ENCODE measurements around the gene YARS1. TPM values are rescaled to one million over a fixed set of nuclear protein-coding genes. Genes with fewer than 3 reads are reported as not detected.

The YARS1 gene
- total and polyA plus RNA-seq, 3 experiments from 2014 or later: 131 to 219 (median 205) TPM

DNA sequence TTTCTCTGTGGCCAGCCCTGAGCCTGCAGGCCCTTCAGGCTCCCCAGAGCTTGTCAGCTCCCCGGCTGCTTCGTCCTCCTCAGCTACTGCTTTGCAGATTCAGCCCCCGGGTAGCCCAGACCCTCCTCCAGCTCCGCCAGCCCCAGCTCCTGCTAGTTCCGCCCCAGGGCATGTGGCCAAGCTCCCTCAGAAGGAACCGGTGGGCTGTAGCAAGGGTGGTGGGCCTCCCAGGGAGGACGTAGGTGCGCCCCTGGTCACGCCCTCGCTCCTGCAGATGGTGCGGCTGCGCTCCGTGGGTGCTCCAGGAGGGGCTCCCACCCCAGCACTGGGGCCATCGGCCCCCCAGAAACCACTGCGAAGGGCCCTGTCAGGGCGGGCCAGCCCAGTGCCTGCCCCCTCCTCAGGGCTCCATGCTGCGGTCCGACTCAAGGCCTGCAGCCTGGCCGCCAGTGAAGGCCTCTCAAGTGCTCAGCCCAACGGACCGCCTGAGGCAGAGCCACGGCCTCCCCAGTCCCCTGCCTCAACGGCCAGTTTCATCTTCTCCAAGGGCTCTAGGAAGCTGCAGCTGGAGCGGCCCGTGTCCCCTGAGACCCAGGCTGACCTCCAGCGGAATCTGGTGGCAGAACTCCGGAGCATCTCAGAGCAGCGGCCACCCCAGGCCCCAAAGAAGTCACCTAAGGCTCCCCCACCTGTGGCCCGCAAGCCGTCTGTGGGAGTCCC, 45.4 kb downstream of the YARS1 start:
- Mint-ChIP-seq H3K36me3 (peaks cover 0 to 29% (median 9%) of the 10 kb centered on the region in 3 donors), H3K27ac (no peak overlapping the region), H3K4me3 (no peak overlapping the region), H3K27me3 (no peaks in the 10 kb centered on the region), H3K9me3 (no peaks in the 10 kb centered on the region), H3K4me1 (peaks cover 14 to 23% (median 20%) of the 10 kb centered on the region in 3 donors)
- CTCF ChIA-PET: interaction anchor here (1.1 to 7.8 kb wide), 7 partner anchors 12 to 251 kb away, joined by 3 to 114 read pairs (median 5); partner anchors contain the start of genes S100PBP and YARS1
- H3K36me3 ChIP-seq (ENCODE audit: insufficient read depth, low read length): no peaks in the 10 kb centered on the region
- H3K9me3 ChIP-seq (ENCODE audit: low read length): no peaks in the 10 kb centered on the region
- POLR2A ChIA-PET: no interaction called here
- no peak overlapping the region for H3K27ac ChIP-seq (ENCODE audit: low read depth, low read length)
- no peak overlapping the region for H3K4me3 ChIP-seq (ENCODE audit: low read length)
- no peaks in the 10 kb centered on the region for H3K27me3 ChIP-seq (ENCODE audit: insufficient read depth, low read length, poor library complexity, severe bottlenecking)
- DNase-seq: no peak
- peaks cover 4% of the 10 kb centered on the region for H3K4me1 ChIP-seq (ENCODE audit: insufficient read depth, low read length)

DNA sequence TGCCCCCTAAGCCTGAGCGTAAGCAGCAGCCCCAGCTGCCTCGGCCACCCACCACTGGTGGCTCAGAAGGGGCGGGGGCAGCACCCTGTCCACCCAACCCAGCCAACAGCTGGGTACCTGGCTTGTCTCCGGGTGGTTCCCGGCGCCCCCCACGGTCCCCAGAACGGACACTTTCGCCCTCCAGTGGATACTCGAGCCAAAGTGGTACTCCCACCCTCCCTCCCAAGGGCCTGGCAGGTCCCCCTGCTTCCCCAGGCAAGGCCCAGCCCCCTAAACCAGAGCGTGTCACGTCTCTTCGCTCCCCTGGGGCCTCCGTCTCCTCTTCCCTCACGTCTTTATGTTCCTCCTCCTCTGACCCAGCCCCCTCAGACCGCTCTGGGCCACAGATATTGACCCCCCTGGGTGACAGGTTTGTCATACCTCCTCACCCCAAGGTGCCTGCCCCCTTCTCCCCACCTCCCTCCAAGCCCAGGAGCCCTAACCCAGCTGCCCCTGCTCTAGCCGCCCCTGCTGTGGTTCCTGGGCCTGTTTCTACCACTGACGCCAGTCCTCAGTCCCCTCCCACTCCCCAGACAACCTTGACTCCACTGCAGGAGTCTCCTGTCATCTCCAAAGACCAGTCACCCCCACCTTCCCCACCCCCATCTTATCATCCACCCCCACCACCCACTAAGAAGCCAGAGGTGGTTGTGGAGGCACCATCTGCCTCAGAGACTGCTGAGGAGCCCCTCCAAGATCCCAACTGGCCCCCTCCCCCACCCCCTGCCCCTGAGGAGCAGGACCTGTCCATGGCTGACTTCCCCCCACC, 46.2 kb downstream of the YARS1 start:
- Mint-ChIP-seq H3K9me3 (no peaks in the 10 kb centered on the region), H3K4me3 (no peak overlapping the region), H3K4me1 (peaks cover 14 to 23% (median 20%) of the 10 kb centered on the region in 3 donors), H3K27me3 (no peaks in the 10 kb centered on the region), H3K36me3 (peaks cover 0 to 21% (median 9%) of the 10 kb centered on the region in 3 donors), H3K27ac (no peak overlapping the region)
- H3K27ac ChIP-seq (ENCODE audit: low read depth, low read length): no peak overlapping the region
- H3K4me3 ChIP-seq (ENCODE audit: low read length): no peak overlapping the region
- CTCF ChIA-PET: interaction anchor here (7.8 kb wide), 1 partner anchor 61 kb away, joined by 114 read pairs; no protein-coding TSS in a partner anchor
- H3K4me1 ChIP-seq (ENCODE audit: insufficient read depth, low read length): peaks cover 4% of the 10 kb centered on the region
- DNase-seq: no peak
- no peaks in the 10 kb centered on the region for H3K27me3 ChIP-seq (ENCODE audit: insufficient read depth, low read length, poor library complexity, severe bottlenecking)
- H3K9me3 ChIP-seq (ENCODE audit: low read length): no peaks in the 10 kb centered on the region
- POLR2A ChIA-PET: no interaction called here
- H3K36me3 ChIP-seq (ENCODE audit: insufficient read depth, low read length): no peaks in the 10 kb centered on the region

DNA sequence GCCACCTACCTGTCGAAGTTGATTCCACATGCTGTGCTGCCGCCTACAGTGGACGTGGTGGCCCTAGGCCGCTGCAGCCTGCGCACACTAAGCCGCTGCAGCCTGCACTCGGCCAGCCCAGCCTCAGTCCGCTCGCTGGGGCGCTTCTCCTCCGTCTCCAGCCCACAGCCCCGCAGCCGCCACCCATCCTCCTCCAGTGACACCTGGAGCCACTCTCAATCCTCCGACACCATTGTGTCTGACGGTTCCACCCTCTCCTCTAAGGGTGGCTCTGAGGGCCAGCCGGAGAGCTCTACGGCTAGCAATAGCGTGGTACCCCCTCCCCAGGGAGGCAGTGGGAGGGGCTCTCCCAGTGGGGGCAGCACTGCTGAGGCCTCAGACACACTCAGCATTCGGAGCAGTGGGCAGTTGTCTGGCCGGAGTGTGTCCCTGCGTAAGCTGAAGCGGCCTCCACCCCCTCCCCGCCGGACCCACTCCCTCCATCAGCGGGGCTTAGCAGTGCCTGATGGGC, 46.9 kb downstream of the YARS1 start:
- H3K27me3 Mint-ChIP-seq: peaks cover 0 to 1% of the 10 kb centered on the region in 2 donors
- no peaks in the 10 kb centered on the region for H3K9me3 ChIP-seq (ENCODE audit: low read length)
- no peaks in the 10 kb centered on the region for H3K27me3 ChIP-seq (ENCODE audit: insufficient read depth, low read length, poor library complexity, severe bottlenecking)
- H3K27ac Mint-ChIP-seq: no peak overlapping the region
- no peak overlapping the region for H3K4me3 ChIP-seq (ENCODE audit: low read length)
- no peaks in the 10 kb centered on the region for H3K36me3 ChIP-seq (ENCODE audit: insufficient read depth, low read length)
- DNase-seq: no peak
- CTCF ChIA-PET: interaction anchor here (0.9 to 7.8 kb wide), 2 partner anchors 60 to 250 kb away, joined by 4 to 114 read pairs; no protein-coding TSS in a partner anchor
- POLR2A ChIA-PET: no interaction called here
- peaks cover 4% of the 10 kb centered on the region for H3K4me1 ChIP-seq (ENCODE audit: insufficient read depth, low read length)
- peaks cover 0 to 15% (median 6%) of the 10 kb centered on the region in 3 donors for H3K36me3 Mint-ChIP-seq
- no peak overlapping the region for H3K4me3 Mint-ChIP-seq
- H3K9me3 Mint-ChIP-seq: no peaks in the 10 kb centered on the region
- H3K27ac ChIP-seq (ENCODE audit: low read depth, low read length): no peak overlapping the region
- H3K4me1 Mint-ChIP-seq: peaks cover 14 to 20% (median 20%) of the 10 kb centered on the region in 3 donors

DNA sequence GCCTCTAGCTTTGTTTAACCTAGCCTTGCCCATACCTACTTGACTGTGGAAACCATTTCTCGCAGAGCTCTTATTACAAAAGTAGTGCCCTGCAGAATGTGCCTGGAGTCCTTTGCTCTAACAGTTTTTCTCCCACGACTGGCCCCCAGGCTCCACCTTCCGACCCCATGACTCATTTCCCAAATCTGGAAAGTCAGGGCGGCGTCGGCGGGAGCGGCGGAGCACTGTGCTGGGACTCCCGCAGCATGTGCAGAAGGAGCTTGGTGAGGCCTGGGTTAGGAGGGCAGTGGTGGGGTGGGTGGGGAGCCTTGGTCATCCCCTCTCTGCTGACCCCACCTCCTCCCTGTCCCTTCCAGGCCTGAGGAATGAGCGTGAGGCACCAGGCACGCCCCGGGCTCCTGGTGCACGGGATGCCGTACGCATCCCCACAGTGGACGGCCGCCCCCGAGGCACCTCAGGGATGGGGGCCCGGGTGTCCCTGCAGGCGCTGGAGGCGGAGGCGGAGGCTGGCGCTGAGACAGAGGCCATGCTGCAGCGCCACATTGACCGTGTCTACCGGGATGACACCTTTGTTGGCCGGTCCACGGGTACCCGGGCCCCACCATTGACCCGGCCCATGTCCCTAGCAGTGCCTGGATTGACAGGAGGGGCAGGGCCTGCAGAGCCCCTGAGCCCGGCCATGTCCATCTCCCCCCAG, 47.5 kb downstream of the YARS1 start:
- Mint-ChIP-seq H3K9me3 (no peaks in the 10 kb centered on the region), H3K4me1 (peaks cover 14 to 20% (median 20%) of the 10 kb centered on the region in 3 donors), H3K36me3 (peaks cover 0 to 9% (median 3%) of the 10 kb centered on the region in 3 donors), H3K4me3 (no peak overlapping the region), H3K27ac (no peak overlapping the region), H3K27me3 (peaks cover 0 to 1% of the 10 kb centered on the region in 2 donors)
- ChIA-PET POLR2A (no interaction called here), CTCF (interaction anchor here (0.9 to 2.5 kb wide), 2 partner anchors 58 to 249 kb away, joined by 4 to 9 read pairs; no protein-coding TSS in a partner anchor)
- Histone ChIP-seq H3K4me1 (ENCODE audit: insufficient read depth, low read length) (peaks cover 4% of the 10 kb centered on the region), H3K27ac (ENCODE audit: low read depth, low read length) (no peak overlapping the region), H3K27me3 (ENCODE audit: insufficient read depth, low read length, poor library complexity, severe bottlenecking) (no peaks in the 10 kb centered on the region), H3K4me3 (ENCODE audit: low read length) (no peak overlapping the region), H3K9me3 (ENCODE audit: low read length) (no peaks in the 10 kb centered on the region), H3K36me3 (ENCODE audit: insufficient read depth, low read length) (no peaks in the 10 kb centered on the region)
- DNase-seq: no peak

DNA sequence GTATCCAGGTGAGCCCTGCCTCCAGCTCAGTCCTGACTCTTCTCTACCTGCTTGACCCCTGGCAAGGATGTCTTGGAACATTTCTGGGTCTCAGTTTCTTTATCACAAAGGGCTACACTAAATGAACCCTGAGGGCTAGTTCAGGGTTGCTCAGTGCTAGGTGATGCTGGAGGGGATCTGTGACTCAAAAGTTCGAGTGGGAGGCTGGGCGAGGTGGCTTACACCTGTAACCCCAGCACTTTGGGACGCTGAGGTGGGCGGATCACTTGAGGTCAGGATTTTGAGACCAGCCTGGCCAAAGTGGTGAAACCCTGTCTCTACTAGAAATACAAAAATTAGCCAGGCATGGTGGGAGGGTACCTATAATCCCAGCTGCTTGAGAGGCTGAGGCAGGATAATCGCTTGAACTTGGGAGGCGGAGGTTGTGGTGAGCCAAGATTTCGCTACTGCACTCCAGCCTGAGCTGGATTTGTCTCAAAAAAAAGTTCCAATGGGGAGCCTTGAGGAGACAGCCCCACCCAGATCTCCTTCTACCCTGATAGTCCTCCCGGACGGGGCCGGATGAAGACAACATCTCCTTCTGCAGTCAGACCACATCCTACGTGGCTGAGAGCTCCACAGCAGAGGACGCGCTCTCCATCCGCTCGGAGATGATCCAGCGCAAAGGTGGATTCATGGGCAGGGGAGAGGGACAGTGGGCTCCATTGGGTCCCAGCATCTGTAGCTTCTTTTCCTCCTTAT, 48.9 kb downstream of the YARS1 start:
- CTCF ChIA-PET: interaction anchor here (0.8 to 2.5 kb wide), 2 partner anchors 8 to 56 kb away, joined by 4 to 9 read pairs; no protein-coding TSS in a partner anchor
- peaks cover 3% of the 10 kb centered on the region for H3K4me1 ChIP-seq (ENCODE audit: insufficient read depth, low read length)
- no peaks in the 10 kb centered on the region for H3K27me3 ChIP-seq (ENCODE audit: insufficient read depth, low read length, poor library complexity, severe bottlenecking)
- H3K36me3 ChIP-seq (ENCODE audit: insufficient read depth, low read length): no peaks in the 10 kb centered on the region
- no peak overlapping the region for H3K4me3 ChIP-seq (ENCODE audit: low read length)
- POLR2A ChIA-PET: no interaction called here
- Mint-ChIP-seq H3K9me3 (no peaks in the 10 kb centered on the region), H3K27ac (peak overlapping the region in 2 of 8 donors; percentile 17 to 68), H3K27me3 (peaks cover 0 to 1% of the 10 kb centered on the region in 2 donors), H3K4me1 (peaks cover 6 to 9% (median 7%) of the 10 kb centered on the region in 3 donors), H3K4me3 (no peak overlapping the region), H3K36me3 (no peaks in the 10 kb centered on the region)
- no peaks in the 10 kb centered on the region for H3K9me3 ChIP-seq (ENCODE audit: low read length)
- no peak overlapping the region for H3K27ac ChIP-seq (ENCODE audit: low read depth, low read length)
- DNase-seq: no peak

DNA sequence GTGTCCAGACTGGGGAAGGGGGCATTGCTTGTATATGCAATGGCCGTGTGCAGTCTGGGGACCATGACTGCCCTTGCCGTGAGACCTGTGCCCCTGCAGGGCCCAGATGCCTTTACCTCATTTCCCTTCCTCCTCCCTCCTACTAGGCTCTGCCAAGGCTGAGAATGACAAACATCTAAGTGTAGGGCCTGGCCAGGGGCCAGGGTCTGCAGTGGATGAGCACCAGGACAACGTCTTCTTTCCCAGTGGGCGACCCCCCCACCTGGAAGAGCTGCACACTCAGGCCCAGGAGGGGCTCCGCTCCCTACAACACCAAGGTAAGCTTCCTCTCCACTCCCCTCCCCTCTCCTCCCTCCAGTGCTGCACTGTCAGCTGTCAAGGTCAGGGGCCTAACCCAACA, 49.5 kb downstream of the YARS1 start:
- no peaks in the 10 kb centered on the region for H3K4me1 ChIP-seq (ENCODE audit: insufficient read depth, low read length)
- Mint-ChIP-seq H3K27ac (no peak overlapping the region), H3K4me1 (peaks cover 1 to 4% (median 1%) of the 10 kb centered on the region in 3 donors), H3K9me3 (no peaks in the 10 kb centered on the region), H3K4me3 (no peak overlapping the region), H3K27me3 (peaks cover 0 to 1% of the 10 kb centered on the region in 2 donors), H3K36me3 (no peaks in the 10 kb centered on the region)
- no peak overlapping the region for H3K4me3 ChIP-seq (ENCODE audit: low read length)
- H3K27ac ChIP-seq (ENCODE audit: low read depth, low read length): no peak overlapping the region
- no peaks in the 10 kb centered on the region for H3K36me3 ChIP-seq (ENCODE audit: insufficient read depth, low read length)
- ChIA-PET POLR2A (no interaction called here), CTCF (interaction anchor here (0.8 to 2.5 kb wide), 2 partner anchors 9 to 56 kb away, joined by 4 to 9 read pairs; no protein-coding TSS in a partner anchor)
- no peaks in the 10 kb centered on the region for H3K9me3 ChIP-seq (ENCODE audit: low read length)
- no peaks in the 10 kb centered on the region for H3K27me3 ChIP-seq (ENCODE audit: insufficient read depth, low read length, poor library complexity, severe bottlenecking)
- DNase-seq: no peak

DNA sequence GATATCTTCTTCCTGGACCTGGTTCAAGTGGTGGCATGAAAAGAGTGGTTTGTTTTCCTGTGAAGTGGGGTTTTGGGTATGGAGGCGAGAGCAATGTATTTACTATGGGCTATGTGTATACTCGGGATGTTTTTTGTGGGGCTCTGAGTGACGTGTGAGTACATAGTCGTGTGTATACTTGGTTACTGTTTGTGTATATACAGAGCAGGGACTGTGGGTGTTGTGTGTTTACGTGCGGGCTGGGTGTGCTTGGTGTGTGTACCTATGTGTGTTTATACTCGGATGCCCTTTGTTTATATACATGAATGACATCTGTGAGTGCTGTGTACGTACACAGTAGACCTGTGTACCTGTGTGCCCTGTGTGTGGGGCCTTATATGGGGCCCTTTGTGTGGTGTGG, 50.0 kb downstream of the YARS1 start:
- Mint-ChIP-seq H3K4me3 (no peak overlapping the region), H3K27me3 (peaks cover 0 to 1% of the 10 kb centered on the region in 2 donors), H3K9me3 (no peaks in the 10 kb centered on the region), H3K4me1 (peaks cover 0 to 4% (median 1%) of the 10 kb centered on the region in 3 donors), H3K36me3 (no peaks in the 10 kb centered on the region), H3K27ac (peak overlapping the region in 1 of 8 donors; percentile 11)
- CTCF ChIA-PET: interaction anchor here (0.8 kb wide), 1 partner anchor 55 kb away, joined by 4 read pairs; no protein-coding TSS in a partner anchor
- Histone ChIP-seq H3K27ac (ENCODE audit: low read depth, low read length) (no peak overlapping the region), H3K9me3 (ENCODE audit: low read length) (no peaks in the 10 kb centered on the region), H3K27me3 (ENCODE audit: insufficient read depth, low read length, poor library complexity, severe bottlenecking) (no peaks in the 10 kb centered on the region), H3K4me3 (ENCODE audit: low read length) (no peak overlapping the region), H3K36me3 (ENCODE audit: insufficient read depth, low read length) (no peaks in the 10 kb centered on the region), H3K4me1 (ENCODE audit: insufficient read depth, low read length) (no peaks in the 10 kb centered on the region)
- DNase-seq: no peak
- POLR2A ChIA-PET: no interaction called here

All from CD8-positive, alpha-beta memory T cell (primary cell).